ENCODE results near the gene ZNF579.

The ZNF579 gene

GRCh38 chr19:55553217-55554182 is 27.1 kb downstream of the ZNF579 start:
- no peak for TF ChIP-seq EZH2phosphoT487 (IDR thresholded peaks at IDR 0.05; ENCODE audit: borderline replicate concordance, low read length)
- TF ChIP-seq CTCF (IDR thresholded peaks at IDR 0.05; ENCODE audit: low read depth, low read length, poor library complexity, severe bottlenecking), result no peak
- H3K27ac ChIP-seq (ENCODE audit: low read depth, low read length), result no peak overlapping the region
- peaks cover 11% of the 10 kb centered on the region for H3K4me1 ChIP-seq (ENCODE audit: control insufficient read depth, low read length)

GRCh38 chr19:55552620-55553019 is 28.0 kb downstream of the ZNF579 start:
- Histone ChIP-seq H3K4me2 (ENCODE audit: low read length) (no peak overlapping the region), H3F3A (ENCODE audit: control insufficient read depth, insufficient read depth) (no peaks in the 10 kb centered on the region), H3K9me2 (replicated peaks; ENCODE audit: control insufficient read depth, low read length) (no peaks in the 10 kb centered on the region), H3K36me3 (ENCODE audit: control insufficient read depth, low read length) (no peaks in the 10 kb centered on the region), H3K79me2 (ENCODE audit: control insufficient read depth, low read length) (no peaks in the 10 kb centered on the region), H4K20me1 (ENCODE audit: control insufficient read depth, insufficient read depth, low read depth, low read length) (no peaks in the 10 kb centered on the region), H3K27me3 (ENCODE audit: control insufficient read depth, low read length) (peaks cover 7% of the 10 kb centered on the region), H3K4me1 (ENCODE audit: control insufficient read depth, low read length) (peaks cover 11% of the 10 kb centered on the region), H3K27ac (ENCODE audit: low read depth, low read length) (no peak overlapping the region), H3K4me3 (ENCODE audit: low read length) (no peak overlapping the region), H3K9me3 (ENCODE audit: control insufficient read depth, insufficient read depth, low read length) (no peaks in the 10 kb centered on the region)
- TF ChIP-seq CTCF (IDR thresholded peaks at IDR 0.05; ENCODE audit: low read depth, low read length, poor library complexity, severe bottlenecking) (no peak), EZH2phosphoT487 (IDR thresholded peaks at IDR 0.05; ENCODE audit: borderline replicate concordance, low read length) (no peak)

More at GRCh38 chr19:55553217-55554182, 27.1 kb downstream of the ZNF579 start:
- Histone ChIP-seq H4K20me1 (ENCODE audit: control insufficient read depth, insufficient read depth, low read depth, low read length) (no peaks in the 10 kb centered on the region), H3K27me3 (ENCODE audit: control insufficient read depth, low read length) (peaks cover 7% of the 10 kb centered on the region), H3K9me2 (replicated peaks; ENCODE audit: control insufficient read depth, low read length) (no peaks in the 10 kb centered on the region), H3K36me3 (ENCODE audit: control insufficient read depth, low read length) (no peaks in the 10 kb centered on the region), H3F3A (ENCODE audit: control insufficient read depth, insufficient read depth) (no peaks in the 10 kb centered on the region), H3K4me3 (ENCODE audit: low read length) (no peak overlapping the region), H3K9me3 (ENCODE audit: control insufficient read depth, insufficient read depth, low read length) (no peaks in the 10 kb centered on the region), H3K79me2 (ENCODE audit: control insufficient read depth, low read length) (no peaks in the 10 kb centered on the region), H3K4me2 (ENCODE audit: low read length) (no peak overlapping the region)

DNA sequence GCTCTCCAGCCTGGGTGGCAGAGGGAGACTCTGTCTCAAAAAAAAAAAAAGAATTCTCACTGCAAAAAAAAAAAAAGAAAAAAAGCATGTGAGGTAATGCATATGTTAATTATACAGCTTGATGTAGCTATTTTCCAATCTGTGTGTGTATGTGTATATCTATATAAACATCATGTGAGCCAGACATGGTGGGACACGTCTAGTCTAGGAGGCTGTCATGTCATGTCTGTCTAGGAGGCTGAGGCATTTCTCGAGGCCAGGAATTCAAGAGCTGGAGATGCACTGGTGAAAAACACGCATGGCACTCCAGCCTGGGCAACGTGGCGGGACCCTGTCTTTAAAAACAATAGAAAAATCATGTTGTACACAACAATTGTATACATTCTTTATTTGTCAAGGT is 28.4 kb downstream of the ZNF579 start:
- Histone ChIP-seq H3K27ac (ENCODE audit: low read depth, low read length) (no peak overlapping the region), H3K9me2 (replicated peaks; ENCODE audit: control insufficient read depth, low read length) (no peaks in the 10 kb centered on the region), H3K27me3 (ENCODE audit: control insufficient read depth, low read length) (peaks cover 7% of the 10 kb centered on the region), H3K79me2 (ENCODE audit: control insufficient read depth, low read length) (no peaks in the 10 kb centered on the region), H4K20me1 (ENCODE audit: control insufficient read depth, insufficient read depth, low read depth, low read length) (no peaks in the 10 kb centered on the region), H3K9me3 (ENCODE audit: control insufficient read depth, insufficient read depth, low read length) (no peaks in the 10 kb centered on the region), H3K36me3 (ENCODE audit: control insufficient read depth, low read length) (no peaks in the 10 kb centered on the region), H3F3A (ENCODE audit: control insufficient read depth, insufficient read depth) (no peaks in the 10 kb centered on the region), H3K4me2 (ENCODE audit: low read length) (no peak overlapping the region), H3K4me1 (ENCODE audit: control insufficient read depth, low read length) (peaks cover 11% of the 10 kb centered on the region), H3K4me3 (ENCODE audit: low read length) (no peak overlapping the region)
- TF ChIP-seq EZH2phosphoT487 (IDR thresholded peaks at IDR 0.05; ENCODE audit: borderline replicate concordance, low read length), result no peak
- TF ChIP-seq CTCF (IDR thresholded peaks at IDR 0.05; ENCODE audit: low read depth, low read length, poor library complexity, severe bottlenecking), result no peak
